Body of pancreas (tissue), 4 donors: ENCODE measurements around the gene SPOCK1.

ENCODE experiments used
- POLR2A ChIP-seq, 3 donors: fragments of 450-650 bp; IDR thresholded peaks; one replicate each; pipeline ENCODE4 v1.6.1; 2016; ENCODE audit warnings: antibody characterized with exemption in 3 of 3, mild to moderate bottlenecking in 2 of 3
- TF ChIP-seq, protein P1 (sequence below), 7 experiments: fragments of 450-650 bp in 4 of 7; fragments of 200-600 bp in 3 of 7; sonication (generic) in 3 of 7; IDR thresholded peaks; one replicate each; pipeline ENCODE4 v1.5.1; 2016 to 2019; ENCODE audit warnings: antibody characterized with exemption in 7 of 7

DNA sequence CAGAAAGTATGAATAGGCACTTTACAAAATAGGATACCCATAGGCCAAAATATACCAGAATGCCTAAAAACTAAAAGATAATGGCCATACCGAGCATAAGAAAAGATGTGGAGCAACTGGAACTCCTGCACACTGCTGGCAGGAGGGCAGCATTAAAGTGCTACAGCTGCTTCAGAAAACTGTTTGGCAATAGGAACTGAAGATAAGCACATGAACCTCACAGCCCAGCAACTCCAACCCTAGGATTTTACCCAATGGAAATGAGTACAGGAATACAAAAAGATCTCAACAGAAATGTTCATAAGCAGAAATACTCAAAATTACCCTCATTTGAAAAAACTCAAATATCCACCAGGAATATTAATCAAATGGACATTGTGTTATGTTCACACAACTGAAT is 209.3 kb downstream of the SPOCK1 start:
- TF ChIP-seq, protein P1, sequence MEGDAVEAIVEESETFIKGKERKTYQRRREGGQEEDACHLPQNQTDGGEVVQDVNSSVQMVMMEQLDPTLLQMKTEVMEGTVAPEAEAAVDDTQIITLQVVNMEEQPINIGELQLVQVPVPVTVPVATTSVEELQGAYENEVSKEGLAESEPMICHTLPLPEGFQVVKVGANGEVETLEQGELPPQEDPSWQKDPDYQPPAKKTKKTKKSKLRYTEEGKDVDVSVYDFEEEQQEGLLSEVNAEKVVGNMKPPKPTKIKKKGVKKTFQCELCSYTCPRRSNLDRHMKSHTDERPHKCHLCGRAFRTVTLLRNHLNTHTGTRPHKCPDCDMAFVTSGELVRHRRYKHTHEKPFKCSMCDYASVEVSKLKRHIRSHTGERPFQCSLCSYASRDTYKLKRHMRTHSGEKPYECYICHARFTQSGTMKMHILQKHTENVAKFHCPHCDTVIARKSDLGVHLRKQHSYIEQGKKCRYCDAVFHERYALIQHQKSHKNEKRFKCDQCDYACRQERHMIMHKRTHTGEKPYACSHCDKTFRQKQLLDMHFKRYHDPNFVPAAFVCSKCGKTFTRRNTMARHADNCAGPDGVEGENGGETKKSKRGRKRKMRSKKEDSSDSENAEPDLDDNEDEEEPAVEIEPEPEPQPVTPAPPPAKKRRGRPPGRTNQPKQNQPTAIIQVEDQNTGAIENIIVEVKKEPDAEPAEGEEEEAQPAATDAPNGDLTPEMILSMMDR (IDR thresholded peaks at IDR 0.05), result no peak
- no peak for TF ChIP-seq POLR2A (IDR thresholded peaks at IDR 0.05)
